ENCODE data around the gene ETNK2.

ETNK2 gene

GRCh38 chr1:204162494-204163074 lies 10.7 kb upstream of the ETNK2 start:
- Mint-ChIP-seq H3K27me3 (peaks cover 4% of the 10 kb centered on the region), H3K27ac (no peak overlapping the region), H3K4me3 (no peak overlapping the region), H3K4me1 (ENCODE audit: low read depth) (no peaks in the 10 kb centered on the region), H3K9me3 (ENCODE audit: low read depth) (peaks cover 4% of the 10 kb centered on the region), H3K36me3 (peaks cover 2% of the 10 kb centered on the region)

GRCh38 chr1:204161609-204162493 lies 10.0 kb upstream of the ETNK2 start:
- H3K4me1 Mint-ChIP-seq (ENCODE audit: low read depth) = no peaks in the 10 kb centered on the region
- no peak overlapping the region for H3K27ac Mint-ChIP-seq
- no peaks in the 10 kb centered on the region for H3K36me3 Mint-ChIP-seq
- peaks cover 4% of the 10 kb centered on the region for H3K27me3 Mint-ChIP-seq
- no peaks in the 10 kb centered on the region for H3K9me3 Mint-ChIP-seq (ENCODE audit: low read depth)
- no peak overlapping the region for H3K4me3 Mint-ChIP-seq

GRCh38 chr1:204157962-204158361 lies 6.1 kb upstream of the ETNK2 start:
- Mint-ChIP-seq H3K9me3 (ENCODE audit: low read depth) (no peaks in the 10 kb centered on the region), H3K27ac (no peak overlapping the region), H3K36me3 (no peaks in the 10 kb centered on the region), H3K27me3 (peaks cover 2% of the 10 kb centered on the region), H3K4me1 (ENCODE audit: low read depth) (no peaks in the 10 kb centered on the region), H3K4me3 (no peak overlapping the region)

GRCh38 chr1:204155881-204156280 lies 4.0 kb upstream of the ETNK2 start:
- H3K4me3 Mint-ChIP-seq = no peak overlapping the region
- H3K4me1 Mint-ChIP-seq (ENCODE audit: low read depth) = no peaks in the 10 kb centered on the region
- no peaks in the 10 kb centered on the region for H3K27me3 Mint-ChIP-seq
- no peaks in the 10 kb centered on the region for H3K36me3 Mint-ChIP-seq
- no peak overlapping the region for H3K27ac Mint-ChIP-seq
- H3K9me3 Mint-ChIP-seq (ENCODE audit: low read depth) = no peaks in the 10 kb centered on the region

DNA sequence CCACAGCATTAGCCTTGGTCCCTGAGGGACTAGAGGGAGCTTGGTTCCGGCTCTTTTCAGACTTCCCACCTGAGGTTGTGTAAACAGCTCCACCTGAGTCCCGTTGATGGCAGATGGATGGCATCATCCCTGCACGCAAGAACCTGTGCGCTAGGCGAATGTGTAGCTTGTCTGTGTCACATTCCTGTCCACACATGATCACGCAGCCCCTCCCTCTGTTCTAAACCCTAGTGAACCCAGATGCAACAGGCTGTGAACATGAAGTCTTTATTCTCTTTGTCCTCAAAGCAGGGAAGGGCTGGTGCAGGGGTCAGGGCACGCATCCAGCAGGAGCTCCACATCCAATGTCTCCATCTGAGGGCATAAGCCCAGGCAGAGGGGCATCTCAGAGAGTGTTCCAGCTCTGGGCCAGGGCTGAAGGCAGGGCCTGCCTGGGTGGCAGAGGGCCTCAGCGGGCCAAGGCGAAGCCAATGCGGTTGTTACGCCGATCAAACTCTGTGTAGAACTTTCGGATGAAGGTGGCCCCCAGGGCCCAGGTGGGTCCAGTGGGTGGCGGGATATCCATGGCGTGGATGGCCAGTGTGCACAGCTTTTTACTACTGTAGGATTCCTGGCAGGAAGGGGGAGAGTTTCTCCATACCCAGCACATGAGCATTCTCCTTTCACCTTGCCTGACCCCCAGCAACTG lies 2.9 kb upstream of the ETNK2 start:
- H3K9me3 Mint-ChIP-seq (ENCODE audit: low read depth) = no peaks in the 10 kb centered on the region
- peaks cover 4% of the 10 kb centered on the region for H3K4me1 Mint-ChIP-seq (ENCODE audit: low read depth)
- H3K27ac Mint-ChIP-seq = no peak overlapping the region
- H3K36me3 Mint-ChIP-seq = no peaks in the 10 kb centered on the region
- H3K4me3 Mint-ChIP-seq = no peak overlapping the region
- no peaks in the 10 kb centered on the region for H3K27me3 Mint-ChIP-seq

DNA sequence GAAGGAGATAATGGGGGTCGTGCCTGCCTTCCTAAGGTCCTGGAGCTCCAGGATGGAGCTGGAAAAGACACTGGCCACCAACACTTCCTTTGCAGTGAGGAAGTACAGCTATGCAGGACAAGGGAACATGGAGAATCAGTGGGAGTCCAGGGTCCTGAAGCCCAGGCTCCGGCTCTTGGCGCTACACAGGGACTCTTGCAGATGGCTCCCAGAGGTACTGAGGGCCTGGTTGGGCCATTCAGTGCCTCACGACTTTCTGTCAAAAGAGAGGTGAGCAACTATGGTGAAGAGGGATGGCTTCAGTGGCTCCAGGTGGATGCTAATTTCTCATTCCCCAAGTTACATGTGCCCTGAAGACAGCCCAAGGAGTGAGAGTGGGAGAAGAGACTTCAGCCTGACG lies 1.8 kb upstream of the ETNK2 start:
- Mint-ChIP-seq H3K9me3 (ENCODE audit: low read depth) (no peaks in the 10 kb centered on the region), H3K36me3 (no peaks in the 10 kb centered on the region), H3K27ac (no peak overlapping the region), H3K27me3 (no peaks in the 10 kb centered on the region), H3K4me3 (peak overlapping the region; percentile 20), H3K4me1 (ENCODE audit: low read depth) (peaks cover 4% of the 10 kb centered on the region)

DNA sequence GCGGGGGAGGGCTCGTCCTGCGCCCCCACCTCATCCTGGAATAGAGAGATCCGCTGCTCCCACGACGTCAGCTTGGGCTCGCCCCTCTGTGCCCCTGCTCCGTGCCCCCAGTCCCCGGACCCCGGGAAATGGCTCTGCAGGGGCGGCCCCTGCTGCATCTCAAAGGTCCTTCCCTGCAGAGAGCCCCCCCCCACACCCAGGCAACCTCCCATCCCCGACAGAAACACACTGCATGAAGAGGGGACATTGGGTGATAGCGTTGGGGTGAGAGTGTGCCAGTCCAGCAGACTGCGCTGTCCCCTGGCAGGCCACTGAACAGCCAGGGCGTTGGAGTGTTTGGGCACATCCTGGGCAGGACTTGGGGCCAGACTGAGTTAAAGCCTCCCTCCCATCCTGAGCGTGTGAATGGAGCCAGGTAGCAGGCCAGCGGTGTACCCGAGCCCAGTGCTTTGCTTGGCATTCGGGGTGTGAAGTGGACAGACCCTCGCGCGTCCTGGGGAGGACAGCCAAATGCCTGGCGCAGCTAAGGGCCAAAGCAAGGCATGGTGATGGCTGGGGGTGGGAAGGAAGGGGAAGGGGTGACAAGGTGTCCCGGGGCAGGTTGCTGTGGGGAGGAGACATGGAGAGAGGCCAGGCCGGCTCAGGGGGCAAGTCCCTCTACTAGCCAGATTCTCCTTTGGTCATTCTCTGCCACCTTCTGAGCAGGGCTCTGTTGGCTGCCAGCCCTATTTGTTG lies 633 bp upstream of the ETNK2 start:
- Mint-ChIP-seq H3K27ac (peak overlapping the region; percentile 16), H3K36me3 (no peaks in the 10 kb centered on the region), H3K4me3 (peak overlapping the region; percentile 71), H3K9me3 (ENCODE audit: low read depth) (no peaks in the 10 kb centered on the region), H3K27me3 (no peaks in the 10 kb centered on the region), H3K4me1 (ENCODE audit: low read depth) (peaks cover 4% of the 10 kb centered on the region)

GRCh38 chr1:204150702-204151551 lies 917 bp downstream of the ETNK2 start:
- Mint-ChIP-seq H3K4me3 (peak overlapping the region; percentile 78), H3K27ac (no peak overlapping the region), H3K9me3 (ENCODE audit: low read depth) (no peaks in the 10 kb centered on the region), H3K4me1 (ENCODE audit: low read depth) (peaks cover 4% of the 10 kb centered on the region), H3K36me3 (no peaks in the 10 kb centered on the region), H3K27me3 (no peaks in the 10 kb centered on the region)

DNA sequence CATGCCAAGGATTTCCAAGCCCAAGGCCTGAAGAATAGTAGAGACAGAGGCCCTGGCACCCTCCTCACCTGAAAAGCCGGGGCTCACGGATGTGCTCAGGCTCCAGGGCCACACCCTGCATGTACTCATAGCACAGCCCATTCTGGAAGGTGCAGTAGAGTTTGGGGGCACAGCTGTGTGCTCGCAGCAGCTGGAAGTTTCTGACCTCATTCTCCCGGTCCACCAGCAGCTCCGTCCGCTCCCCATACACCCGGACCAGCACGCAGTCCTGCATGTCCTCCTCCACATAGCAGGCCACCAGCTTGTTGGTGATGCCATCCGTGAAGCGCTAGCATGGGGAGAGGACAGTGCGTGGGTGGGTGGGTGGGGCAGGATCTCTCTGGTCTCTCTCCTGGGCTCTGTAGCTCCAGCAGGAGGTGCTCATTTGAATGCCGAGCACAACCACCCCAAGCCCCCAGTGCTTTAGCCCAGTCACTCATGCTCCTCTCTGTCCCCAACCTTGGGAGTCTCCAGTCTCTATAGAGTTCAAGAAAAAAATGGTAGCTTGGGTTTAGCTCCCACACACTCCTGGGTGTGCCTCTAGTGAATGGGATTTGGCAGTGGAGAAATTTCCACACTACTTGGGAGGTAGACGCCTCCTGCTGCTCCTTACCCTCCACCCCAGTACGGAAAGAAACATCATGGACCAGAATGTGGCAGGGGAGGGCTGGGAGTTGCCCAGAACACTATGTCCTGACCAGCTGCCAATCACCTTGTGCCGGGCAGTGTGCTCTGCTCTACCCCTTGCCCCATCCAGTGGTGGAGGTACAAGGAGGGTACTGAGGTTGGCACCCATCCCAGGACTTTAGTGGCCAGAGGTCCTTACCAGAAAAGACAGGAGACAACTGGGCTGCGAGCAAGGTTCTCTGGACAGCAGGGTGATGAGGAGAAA lies 1.9 kb downstream of the ETNK2 start:
- H3K9me3 Mint-ChIP-seq (ENCODE audit: low read depth) = no peaks in the 10 kb centered on the region
- no peaks in the 10 kb centered on the region for H3K36me3 Mint-ChIP-seq
- H3K4me3 Mint-ChIP-seq = peak overlapping the region; percentile 78
- no peak overlapping the region for H3K27ac Mint-ChIP-seq
- no peaks in the 10 kb centered on the region for H3K27me3 Mint-ChIP-seq
- H3K4me1 Mint-ChIP-seq (ENCODE audit: low read depth) = peaks cover 4% of the 10 kb centered on the region

- no peaks in the 10 kb centered on the region for H3K27me3 Mint-ChIP-seq
- no peak overlapping the region for H3K4me3 Mint-ChIP-seq
- H3K36me3 Mint-ChIP-seq = no peaks in the 10 kb centered on the region
- H3K27ac Mint-ChIP-seq = no peak overlapping the region
- H3K9me3 Mint-ChIP-seq (ENCODE audit: low read depth) = no peaks in the 10 kb centered on the region
- H3K4me1 Mint-ChIP-seq (ENCODE audit: low read depth) = peaks cover 4% of the 10 kb centered on the region
Observed at GRCh38 chr1:204149107-204149506, 2.7 kb downstream of the ETNK2 start.

- H3K4me3 Mint-ChIP-seq = no peak overlapping the region
- peaks cover 4% of the 10 kb centered on the region for H3K4me1 Mint-ChIP-seq (ENCODE audit: low read depth)
- no peaks in the 10 kb centered on the region for H3K36me3 Mint-ChIP-seq
- H3K27me3 Mint-ChIP-seq = no peaks in the 10 kb centered on the region
- H3K9me3 Mint-ChIP-seq (ENCODE audit: low read depth) = no peaks in the 10 kb centered on the region
- no peak overlapping the region for H3K27ac Mint-ChIP-seq
Observed at GRCh38 chr1:204147406-204148383, 4.1 kb downstream of the ETNK2 start.

- no peaks in the 10 kb centered on the region for H3K9me3 Mint-ChIP-seq (ENCODE audit: low read depth)
- no peak overlapping the region for H3K4me3 Mint-ChIP-seq
- H3K36me3 Mint-ChIP-seq = no peaks in the 10 kb centered on the region
- H3K27me3 Mint-ChIP-seq = no peaks in the 10 kb centered on the region
- peaks cover 6% of the 10 kb centered on the region for H3K4me1 Mint-ChIP-seq (ENCODE audit: low read depth)
- no peak overlapping the region for H3K27ac Mint-ChIP-seq
Observed at GRCh38 chr1:204146965-204147364, 4.9 kb downstream of the ETNK2 start.
